AG09319 (cell line): Measurements from ENCODE around the gene CCSER1.

Source experiments
- DNase-seq: peaks from one replicate; pipeline ENCODE4 v3.0.0-alpha.2; 2010; ENCODE audit warnings: low read depth; ENCODE audit errors: extremely low read depth
- CTCF ChIP-seq: IDR thresholded peaks from 2 replicates; pipeline ENCODE4 v1.5.1; 2011; ENCODE audit warnings: low read depth, mild to moderate bottlenecking, inconsistent platforms, low read length, moderate library complexity

Gene CCSER1

GRCh38 chr4:90171491-90171890 is 44.3 kb downstream of the CCSER1 start:
- no peak for DNase-seq
- no peak for TF ChIP-seq CTCF

- no peak for DNase-seq
- no peak for TF ChIP-seq CTCF
Measured at GRCh38 chr4:90174621-90175023, 47.4 kb downstream of the CCSER1 start.

- DNase-seq = no peak
- TF ChIP-seq CTCF = no peak
Measured at GRCh38 chr4:90181644-90182043, 54.5 kb downstream of the CCSER1 start.

- TF ChIP-seq CTCF = no peak
- DNase-seq = no peak
Measured at GRCh38 chr4:90183254-90183653, 56.1 kb downstream of the CCSER1 start.

GRCh38 chr4:90184560-90184959 is 57.4 kb downstream of the CCSER1 start:
- no peak for TF ChIP-seq CTCF
- no peak for DNase-seq

- no peak for DNase-seq
Measured at GRCh38 chr4:90185416-90185815, 58.2 kb downstream of the CCSER1 start.

GRCh38 chr4:90186229-90186628 is 59.0 kb downstream of the CCSER1 start:
- TF ChIP-seq CTCF = no peak
- DNase-seq = no peak

More at GRCh38 chr4:90185416-90185815, 58.2 kb downstream of the CCSER1 start:
- TF ChIP-seq CTCF = no peak
